ENCODE results near the gene TP63. TPM values are rescaled to one million over a fixed set of nuclear protein-coding genes. Genes with fewer than 3 reads are reported as not detected.

Gene TP63
- total RNA-seq, 4 donors from 2014 or later: 302 to 485 (median 319) TPM

GRCh38 chr3:189683546-189684255 lies 52.5 kb downstream of the TP63 start:
- H3K4me3 ChIP-seq: no peak overlapping the region
- no peaks in the 10 kb centered on the region for H3K4me1 ChIP-seq
- H3K9me3 ChIP-seq: no peaks in the 10 kb centered on the region
- WGBS: 82% methylated on average over 3 of the region's 3 CpGs
- no peak for DNase-seq (ENCODE audit: low spot score in 2 of 2)
- H3K36me3 ChIP-seq: no peaks in the 10 kb centered on the region
- H3K27ac ChIP-seq: no peak overlapping the region
- no peaks in the 10 kb centered on the region for H3K27me3 ChIP-seq
- TF ChIP-seq POLR2A (IDR thresholded peaks at IDR 0.05): no peak
- no peak for TF ChIP-seq CTCF (IDR thresholded peaks at IDR 0.05)
- TF ChIP-seq EP300 (IDR thresholded peaks at IDR 0.05): no peak
- TF ChIP-seq POLR2AphosphoS5 (IDR thresholded peaks at IDR 0.05): no peak

DNA sequence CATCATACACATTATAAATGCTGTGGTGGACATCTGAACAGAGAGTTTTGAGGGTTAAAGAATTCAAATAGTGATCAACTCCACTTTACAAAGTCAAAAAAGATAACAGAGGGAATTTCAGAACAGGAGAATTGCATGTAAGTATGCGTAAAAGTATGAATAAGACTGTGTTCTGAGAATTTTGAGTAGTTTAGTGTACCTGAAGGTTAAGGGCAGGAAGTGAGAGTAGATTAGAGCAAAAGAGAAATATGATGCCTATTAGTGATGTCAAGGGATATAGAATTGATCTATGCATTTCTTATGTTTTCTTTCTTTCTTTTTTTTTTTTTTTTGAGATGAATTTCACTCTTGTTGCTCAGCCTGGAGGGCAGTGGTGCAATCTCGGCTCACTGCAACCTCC lies 53.1 kb downstream of the TP63 start:
- Histone ChIP-seq H3K4me1 (no peaks in the 10 kb centered on the region), H3K4me3 (no peak overlapping the region), H3K9me3 (no peaks in the 10 kb centered on the region), H3K27me3 (no peaks in the 10 kb centered on the region), H3K27ac (no peak overlapping the region), H3K36me3 (no peaks in the 10 kb centered on the region)
- TF ChIP-seq EP300 (IDR thresholded peaks at IDR 0.05) (no peak), POLR2AphosphoS5 (IDR thresholded peaks at IDR 0.05) (no peak), CTCF (IDR thresholded peaks at IDR 0.05) (no peak), POLR2A (IDR thresholded peaks at IDR 0.05) (no peak)
- WGBS: 92% methylated on average over 2 of the region's 2 CpGs
- DNase-seq (ENCODE audit: low spot score in 2 of 2): no peak

DNA sequence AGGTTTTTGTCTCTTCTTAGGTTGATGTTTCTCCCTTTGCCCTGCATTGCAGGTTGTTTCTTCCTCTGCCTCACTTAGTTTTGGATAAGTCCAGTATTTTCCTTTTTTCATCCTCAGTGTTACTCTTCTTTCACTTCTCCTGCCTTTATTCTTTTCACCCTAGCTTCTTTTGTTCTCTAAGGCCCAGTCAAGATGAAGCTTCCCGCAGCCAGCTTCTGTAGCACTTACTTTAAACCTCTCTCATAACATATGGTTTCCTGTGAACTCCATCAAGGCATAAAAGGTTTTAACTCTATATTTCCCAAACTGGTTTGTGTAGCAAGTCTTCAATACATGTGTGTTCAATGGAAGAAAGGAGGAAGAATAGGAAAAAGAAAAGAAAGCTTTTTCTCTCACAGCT lies 54.1 kb downstream of the TP63 start:
- H3K27me3 ChIP-seq: no peaks in the 10 kb centered on the region
- H3K36me3 ChIP-seq: no peaks in the 10 kb centered on the region
- TF ChIP-seq POLR2A (IDR thresholded peaks at IDR 0.05) (no peak), EP300 (IDR thresholded peaks at IDR 0.05) (no peak), CTCF (IDR thresholded peaks at IDR 0.05) (no peak), POLR2AphosphoS5 (IDR thresholded peaks at IDR 0.05) (no peak)
- no peaks in the 10 kb centered on the region for H3K9me3 ChIP-seq
- DNase-seq (ENCODE audit: low spot score in 2 of 2): no peak
- 90% methylated on average over 1 of the region's 1 CpG for WGBS
- H3K4me3 ChIP-seq: no peak overlapping the region
- no peaks in the 10 kb centered on the region for H3K4me1 ChIP-seq
- H3K27ac ChIP-seq: no peak overlapping the region

- no peak for TF ChIP-seq POLR2A (IDR thresholded peaks at IDR 0.05)
- no peaks in the 10 kb centered on the region for H3K36me3 ChIP-seq
- no peaks in the 10 kb centered on the region for H3K4me1 ChIP-seq
- DNase-seq (ENCODE audit: low spot score in 2 of 2): no peak
- no peaks in the 10 kb centered on the region for H3K9me3 ChIP-seq
- H3K27ac ChIP-seq: no peak overlapping the region
- no peaks in the 10 kb centered on the region for H3K27me3 ChIP-seq
- H3K4me3 ChIP-seq: no peak overlapping the region
- 66% methylated on average over 2 of the region's 2 CpGs for WGBS
Measured at GRCh38 chr3:189685860-189686259, 54.7 kb downstream of the TP63 start.

DNA sequence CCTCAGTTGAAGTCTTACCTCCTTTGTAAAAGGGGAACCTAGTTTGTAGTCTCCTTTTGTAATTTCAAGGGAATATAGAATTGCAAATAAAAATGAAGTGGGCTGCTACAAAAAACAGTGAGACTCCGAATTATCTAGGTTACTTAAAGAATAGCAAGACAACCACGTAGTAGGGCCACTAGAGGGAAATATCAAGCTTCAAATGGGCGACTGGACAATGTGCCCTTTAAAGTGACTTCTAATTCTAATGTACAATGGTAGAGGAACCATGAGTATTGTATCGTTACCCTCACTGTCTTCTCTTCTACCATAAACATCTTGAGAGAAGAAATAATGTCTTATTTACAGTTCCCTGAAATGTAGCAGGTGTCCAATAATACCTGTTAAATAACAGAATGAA lies 56.3 kb downstream of the TP63 start:
- Histone ChIP-seq H3K36me3 (no peaks in the 10 kb centered on the region), H3K4me3 (no peak overlapping the region), H3K27me3 (no peaks in the 10 kb centered on the region), H3K27ac (no peak overlapping the region), H3K9me3 (no peaks in the 10 kb centered on the region), H3K4me1 (no peaks in the 10 kb centered on the region)
- no peak for DNase-seq (ENCODE audit: low spot score in 2 of 2)
- WGBS: 81% methylated on average over 4 of the region's 4 CpGs
- no peak for TF ChIP-seq CTCF (IDR thresholded peaks at IDR 0.05)
- TF ChIP-seq POLR2A (IDR thresholded peaks at IDR 0.05): no peak
- TF ChIP-seq POLR2AphosphoS5 (IDR thresholded peaks at IDR 0.05): no peak
- TF ChIP-seq EP300 (IDR thresholded peaks at IDR 0.05): no peak

GRCh38 chr3:189688262-189688661 lies 57.1 kb downstream of the TP63 start:
- no peaks in the 10 kb centered on the region for H3K36me3 ChIP-seq
- 13% methylated on average over 1 of the region's 1 CpG for whole genome bisulfite sequencing
- TF ChIP-seq POLR2AphosphoS5 (IDR thresholded peaks at IDR 0.05) (no peak), CTCF (IDR thresholded peaks at IDR 0.05) (no peak), POLR2A (IDR thresholded peaks at IDR 0.05) (no peak), EP300 (IDR thresholded peaks at IDR 0.05) (no peak)
- H3K27me3 ChIP-seq: no peaks in the 10 kb centered on the region
- DNase-seq (ENCODE audit: low spot score in 2 of 2): no peak
- H3K4me3 ChIP-seq: no peak overlapping the region
- H3K4me1 ChIP-seq: no peaks in the 10 kb centered on the region
- H3K9me3 ChIP-seq: no peaks in the 10 kb centered on the region
- no peak overlapping the region for H3K27ac ChIP-seq
